HAP-1 (cell line): ENCODE measurements around the gene RABEP2.

ENCODE experiments used
- DNase-seq, 2 experiments: peaks; one replicate each; pipeline ENCODE4 v3.0.0-alpha.2; 2016 to 2020; ENCODE audit warnings: low spot score in 2 of 2
- H3K27me3 ChIP-seq: fragments of 250-450 bp; sonication (Bioruptor Pico); 2 replicates; pipeline ENCODE4 v1.5.1; 2020; ENCODE audit warnings: low read depth, mild to moderate bottlenecking, moderate library complexity
- H3K36me3 ChIP-seq: fragments of 250-450 bp; sonication (Bioruptor Pico); replicated peaks from 2 replicates; pipeline ENCODE4 v1.5.1; 2020; ENCODE audit warnings: mild to moderate bottlenecking
- H3K4me1 ChIP-seq: fragments of 250-450 bp; sonication (Bioruptor Pico); 2 replicates; pipeline ENCODE4 v1.5.1; 2020; ENCODE audit warnings: mild to moderate bottlenecking
- H3K4me3 ChIP-seq: fragments of 250-450 bp; sonication (Bioruptor Pico); 2 replicates; pipeline ENCODE4 v1.5.1; 2020; ENCODE audit warnings: mild to moderate bottlenecking, moderate library complexity
- H3K9me3 ChIP-seq: fragments of 250-450 bp; sonication (Bioruptor Pico); 2 replicates; pipeline ENCODE4 v1.5.1; 2020; ENCODE audit warnings: mild to moderate bottlenecking, moderate library complexity
- in situ Hi-C: fragments of 300-500 bp; cut with MboI; formaldehyde crosslinking; loops from 3 replicates; pipeline ENCODE4 v1.14.3; 2020; ENCODE audit warnings: low sequenced_read_pairs, inconsistent platforms, mixed read lengths

Gene RABEP2

DNA sequence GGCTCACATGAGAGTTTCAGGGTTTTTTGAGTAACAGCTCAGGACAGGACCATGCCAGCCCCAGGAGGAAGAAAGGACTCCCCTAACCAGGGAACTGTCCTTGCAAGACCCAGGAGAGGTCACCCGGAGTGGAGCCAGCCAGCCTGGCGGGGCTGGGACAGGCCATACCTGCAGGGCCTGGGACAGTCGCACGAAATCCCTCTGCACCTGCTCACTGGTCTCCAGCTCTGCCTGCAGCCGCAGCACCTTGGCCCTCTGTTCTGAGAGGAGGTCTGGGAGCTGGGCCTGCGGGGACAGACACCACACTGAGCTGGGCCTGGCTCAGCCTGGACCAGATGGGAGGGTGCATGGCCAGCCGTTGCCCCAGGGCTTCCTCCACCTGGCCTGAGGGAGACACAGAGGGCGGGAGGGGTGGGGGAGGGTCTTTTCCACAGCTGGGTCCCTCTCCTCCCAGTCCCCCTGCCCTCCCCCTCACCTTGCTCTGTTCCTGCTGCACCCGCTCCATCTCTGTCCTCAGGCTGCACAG is 19.7 kb downstream of the RABEP2 start:
- no peaks in the 10 kb centered on the region for H3K27me3 ChIP-seq
- H3K36me3 ChIP-seq: no peaks in the 10 kb centered on the region
- H3K4me3 ChIP-seq: no peak overlapping the region
- in situ Hi-C loops: no loop called here
- no peaks in the 10 kb centered on the region for H3K9me3 ChIP-seq
- no peaks in the 10 kb centered on the region for H3K4me1 ChIP-seq
- no peak for DNase-seq

DNA sequence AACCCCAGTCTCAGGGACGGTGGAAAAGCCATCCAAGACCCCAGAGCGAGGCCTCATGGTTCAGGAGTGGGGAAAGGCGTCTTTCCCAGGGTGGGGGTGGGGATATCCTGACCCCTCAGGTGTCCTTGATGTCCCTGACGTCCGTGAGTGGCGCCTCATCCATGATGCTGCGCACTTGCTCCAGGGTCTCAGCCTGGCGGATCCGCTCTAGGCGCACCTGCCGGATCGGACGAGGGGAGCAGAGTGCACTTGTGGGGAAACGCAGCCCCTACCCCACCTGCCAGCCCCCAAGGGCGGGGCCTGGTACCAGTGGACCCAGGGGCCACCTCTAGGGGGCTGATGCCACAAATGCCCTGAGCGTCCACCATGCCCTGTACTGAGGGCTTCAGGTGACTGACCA is 20.2 kb downstream of the RABEP2 start:
- Histone ChIP-seq H3K27me3 (no peaks in the 10 kb centered on the region), H3K4me1 (no peaks in the 10 kb centered on the region), H3K36me3 (no peaks in the 10 kb centered on the region), H3K9me3 (no peaks in the 10 kb centered on the region), H3K4me3 (no peak overlapping the region)
- no peak for DNase-seq
- in situ Hi-C loops: no loop called here

DNA sequence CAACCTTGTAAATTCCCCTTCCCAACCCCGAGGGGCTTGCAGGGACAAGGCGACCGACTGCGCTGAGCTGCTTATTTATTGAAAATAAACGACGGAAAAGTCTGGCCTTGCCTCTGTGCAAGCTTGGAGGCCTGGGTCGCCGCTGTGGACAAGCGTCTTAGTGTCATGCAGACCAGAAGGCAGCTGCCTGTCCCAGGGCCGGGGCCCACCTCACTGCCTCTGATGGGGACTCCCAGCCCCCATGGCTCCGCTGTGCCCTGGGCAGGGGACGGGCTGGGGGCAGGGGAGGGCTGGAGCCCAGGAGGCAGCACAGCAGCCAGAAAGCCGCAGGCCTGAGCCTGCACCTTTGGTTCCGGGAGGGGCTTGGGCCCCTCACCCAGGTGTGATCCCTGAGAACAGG is 20.7 kb downstream of the RABEP2 start:
- H3K4me3 ChIP-seq: no peak overlapping the region
- no peaks in the 10 kb centered on the region for H3K9me3 ChIP-seq
- H3K27me3 ChIP-seq: no peaks in the 10 kb centered on the region
- H3K36me3 ChIP-seq: no peaks in the 10 kb centered on the region
- no peaks in the 10 kb centered on the region for H3K4me1 ChIP-seq
- no peak for DNase-seq
- in situ Hi-C loops: no loop called here

DNA sequence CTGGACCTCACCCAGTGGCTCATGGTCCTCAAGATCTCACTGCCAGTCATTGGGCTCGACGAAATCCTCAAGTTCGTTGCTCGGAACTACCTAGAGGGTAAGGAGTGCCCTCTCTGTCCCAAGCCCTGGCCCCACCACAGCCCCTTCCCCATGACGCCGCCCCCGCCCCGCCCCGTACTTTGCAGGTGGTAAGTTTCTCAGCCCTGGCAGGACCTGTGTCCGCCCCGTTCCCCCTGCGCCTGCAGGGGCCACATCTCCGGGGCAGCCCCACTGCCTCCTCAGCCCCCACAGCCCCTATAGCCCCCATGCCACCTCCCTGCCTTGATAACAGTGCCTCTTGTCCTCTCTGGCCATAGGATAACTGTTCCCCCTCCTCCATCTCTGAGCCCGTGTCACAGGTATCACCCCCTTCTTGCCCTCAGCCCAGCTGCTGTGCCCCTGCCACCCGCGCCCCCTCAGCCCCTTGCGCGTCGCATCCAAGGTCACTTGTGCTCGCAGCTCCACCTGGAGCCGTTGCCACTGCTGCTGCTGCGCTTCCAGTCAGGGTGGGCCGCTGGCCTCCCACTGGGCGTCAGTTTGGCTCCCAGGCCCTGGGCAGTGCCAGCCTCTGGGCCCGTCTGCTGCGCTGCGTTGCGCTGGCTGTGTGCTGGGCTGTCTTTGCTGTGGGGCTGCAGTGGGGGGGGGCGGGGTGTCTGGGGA is 21.5 kb downstream of the RABEP2 start:
- H3K4me3 ChIP-seq: no peak overlapping the region
- no peak for DNase-seq
- no peaks in the 10 kb centered on the region for H3K27me3 ChIP-seq
- H3K9me3 ChIP-seq: no peaks in the 10 kb centered on the region
- H3K36me3 ChIP-seq: no peaks in the 10 kb centered on the region
- in situ Hi-C loops: no loop called here
- H3K4me1 ChIP-seq: no peaks in the 10 kb centered on the region

DNA sequence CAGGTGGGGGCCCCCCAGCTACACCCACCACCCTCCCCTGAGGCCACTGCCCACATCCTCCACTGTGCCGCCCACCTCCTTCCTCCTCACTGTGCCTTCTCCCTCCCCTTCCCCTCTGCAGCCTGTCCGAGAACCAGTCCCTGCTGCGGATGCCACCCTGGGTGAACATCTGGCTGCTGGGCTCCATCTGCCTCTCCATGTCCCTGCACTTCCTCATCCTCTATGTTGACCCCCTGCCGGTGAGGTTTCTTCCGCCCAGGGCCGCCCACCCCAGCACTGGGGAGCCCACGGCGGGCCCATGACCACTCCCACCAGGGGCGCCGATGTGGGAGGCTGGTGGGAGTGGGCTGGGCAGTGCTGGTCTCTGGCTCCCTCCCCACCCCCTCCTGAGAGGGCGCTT is 22.1 kb downstream of the RABEP2 start:
- H3K4me1 ChIP-seq: no peaks in the 10 kb centered on the region
- no peak for DNase-seq
- H3K36me3 ChIP-seq: no peaks in the 10 kb centered on the region
- H3K4me3 ChIP-seq: no peak overlapping the region
- no peaks in the 10 kb centered on the region for H3K27me3 ChIP-seq
- H3K9me3 ChIP-seq: no peaks in the 10 kb centered on the region
- in situ Hi-C loops: no loop called here

DNA sequence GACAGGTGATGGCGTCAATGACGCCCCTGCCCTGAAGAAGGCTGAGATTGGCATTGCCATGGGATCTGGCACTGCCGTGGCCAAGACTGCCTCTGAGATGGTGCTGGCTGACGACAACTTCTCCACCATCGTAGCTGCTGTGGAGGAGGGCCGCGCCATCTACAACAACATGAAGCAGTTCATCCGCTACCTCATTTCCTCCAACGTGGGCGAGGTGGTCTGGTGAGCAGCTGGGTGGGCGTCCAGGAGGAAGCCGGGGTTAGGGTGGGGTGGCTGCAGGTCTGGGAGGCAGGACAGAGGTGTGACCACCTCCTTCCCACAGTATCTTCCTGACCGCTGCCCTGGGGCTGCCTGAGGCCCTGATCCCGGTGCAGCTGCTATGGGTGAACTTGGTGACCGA is 23.2 kb downstream of the RABEP2 start:
- no peaks in the 10 kb centered on the region for H3K27me3 ChIP-seq
- H3K36me3 ChIP-seq: no peaks in the 10 kb centered on the region
- H3K9me3 ChIP-seq: no peaks in the 10 kb centered on the region
- no peak overlapping the region for H3K4me3 ChIP-seq
- DNase-seq: no peak
- in situ Hi-C loops: no loop called here
- no peaks in the 10 kb centered on the region for H3K4me1 ChIP-seq

DNA sequence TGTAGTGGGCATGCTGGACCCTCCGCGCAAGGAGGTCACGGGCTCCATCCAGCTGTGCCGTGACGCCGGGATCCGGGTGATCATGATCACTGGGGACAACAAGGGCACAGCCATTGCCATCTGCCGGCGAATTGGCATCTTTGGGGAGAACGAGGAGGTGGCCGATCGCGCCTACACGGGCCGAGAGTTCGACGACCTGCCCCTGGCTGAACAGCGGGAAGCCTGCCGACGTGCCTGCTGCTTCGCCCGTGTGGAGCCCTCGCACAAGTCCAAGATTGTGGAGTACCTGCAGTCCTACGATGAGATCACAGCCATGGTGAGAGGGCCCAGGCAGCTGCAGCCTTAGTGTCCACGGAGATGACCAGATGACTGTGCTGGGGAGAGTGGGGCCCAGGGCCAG is 24.4 kb downstream of the RABEP2 start:
- Histone ChIP-seq H3K27me3 (no peaks in the 10 kb centered on the region), H3K36me3 (no peaks in the 10 kb centered on the region), H3K9me3 (no peaks in the 10 kb centered on the region), H3K4me1 (no peaks in the 10 kb centered on the region), H3K4me3 (no peak overlapping the region)
- DNase-seq: no peak
- in situ Hi-C loops: no loop called here

DNA sequence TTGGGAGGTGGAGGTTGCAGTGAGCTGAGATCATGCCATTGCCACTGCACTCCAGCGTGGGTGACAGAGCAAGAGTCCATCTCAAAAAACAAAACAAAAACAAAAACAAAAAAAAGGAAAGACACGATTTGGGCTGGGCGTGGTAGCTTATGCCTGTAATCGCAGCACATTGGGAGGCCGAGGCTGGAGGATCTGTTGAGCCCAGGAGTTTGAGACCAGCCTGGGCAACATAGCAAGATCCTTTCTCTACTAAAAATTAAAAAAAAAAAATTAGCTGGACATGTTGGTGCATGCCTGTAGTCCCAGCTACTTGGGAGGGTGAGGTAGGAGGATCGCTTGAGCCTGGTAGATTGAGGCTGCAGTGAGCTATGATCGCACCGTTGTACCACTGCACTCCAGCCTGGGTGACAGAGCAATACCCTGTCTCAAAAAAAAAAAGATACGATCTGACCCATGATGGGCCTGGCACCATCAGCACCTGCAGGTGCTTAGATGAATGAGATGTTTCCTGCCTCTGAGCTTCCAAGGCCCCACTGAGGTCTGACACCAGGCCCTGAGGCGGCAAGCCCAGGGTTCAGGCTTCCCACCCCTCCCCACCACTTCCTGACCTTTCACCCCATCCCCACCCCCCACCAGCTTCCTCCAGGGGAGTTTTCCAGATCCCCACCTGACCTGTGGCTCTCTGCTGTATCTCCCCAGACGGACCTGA is 25.0 kb downstream of the RABEP2 start:
- no peaks in the 10 kb centered on the region for H3K36me3 ChIP-seq
- no peak for DNase-seq
- in situ Hi-C loops: no loop called here
- no peaks in the 10 kb centered on the region for H3K9me3 ChIP-seq
- no peak overlapping the region for H3K4me3 ChIP-seq
- no peaks in the 10 kb centered on the region for H3K4me1 ChIP-seq
- no peaks in the 10 kb centered on the region for H3K27me3 ChIP-seq

DNA sequence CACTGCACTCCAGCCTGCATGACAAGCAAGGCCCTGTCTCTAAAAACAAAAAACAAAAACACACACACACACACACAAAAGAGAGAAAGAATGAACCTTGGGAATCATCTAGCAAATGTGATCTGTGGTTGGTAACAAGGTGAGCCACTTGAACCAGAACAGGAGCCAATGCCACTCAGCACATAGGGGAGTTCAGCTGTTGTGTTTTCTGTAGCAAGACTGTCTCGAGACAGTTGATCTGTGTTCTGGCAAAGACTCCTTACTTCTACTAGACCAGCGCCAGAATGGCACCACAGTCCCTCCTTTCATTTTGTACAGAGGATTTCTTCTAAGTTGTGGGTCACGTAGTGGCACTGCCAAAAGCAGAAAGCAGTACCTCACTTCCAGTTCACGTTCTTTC is 26.1 kb downstream of the RABEP2 start:
- Histone ChIP-seq H3K4me3 (no peak overlapping the region), H3K36me3 (no peaks in the 10 kb centered on the region), H3K27me3 (no peaks in the 10 kb centered on the region), H3K4me1 (no peaks in the 10 kb centered on the region), H3K9me3 (no peaks in the 10 kb centered on the region)
- no peak for DNase-seq
- in situ Hi-C loops: no loop called here

DNA sequence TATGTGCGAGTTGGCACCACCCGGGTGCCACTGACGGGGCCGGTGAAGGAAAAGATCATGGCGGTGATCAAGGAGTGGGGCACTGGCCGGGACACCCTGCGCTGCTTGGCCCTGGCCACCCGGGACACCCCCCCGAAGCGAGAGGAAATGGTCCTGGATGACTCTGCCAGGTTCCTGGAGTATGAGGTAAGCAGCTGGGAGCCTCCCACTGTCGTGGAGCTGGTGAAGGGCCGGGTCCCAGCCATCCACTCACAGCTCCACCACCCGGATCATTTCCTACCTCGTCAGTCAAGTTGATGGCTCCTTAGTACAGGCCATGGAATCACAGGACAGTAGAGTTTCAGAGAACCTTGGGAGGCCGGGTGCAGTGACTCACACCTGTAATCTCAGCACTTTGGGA is 26.8 kb downstream of the RABEP2 start:
- no peaks in the 10 kb centered on the region for H3K4me1 ChIP-seq
- H3K4me3 ChIP-seq: no peak overlapping the region
- H3K27me3 ChIP-seq: no peaks in the 10 kb centered on the region
- in situ Hi-C loops: no loop called here
- no peaks in the 10 kb centered on the region for H3K36me3 ChIP-seq
- no peak for DNase-seq
- no peaks in the 10 kb centered on the region for H3K9me3 ChIP-seq

DNA sequence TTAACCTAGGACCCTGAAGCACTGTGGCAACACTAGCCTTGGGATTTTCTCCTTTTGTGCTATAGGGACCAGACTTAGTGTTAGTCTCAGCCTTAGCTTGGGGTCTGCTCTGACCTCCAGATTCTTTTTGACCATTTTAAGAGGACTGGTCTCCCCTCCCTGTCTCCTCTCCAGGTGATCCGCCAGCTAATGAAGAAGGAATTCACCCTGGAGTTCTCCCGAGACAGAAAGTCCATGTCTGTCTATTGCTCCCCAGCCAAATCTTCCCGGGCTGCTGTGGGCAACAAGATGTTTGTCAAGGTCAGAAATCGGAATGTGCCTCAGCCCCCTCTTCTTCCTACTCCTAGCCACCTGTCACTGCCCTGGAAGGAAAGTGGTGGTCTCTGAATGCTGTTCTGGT is 27.2 kb downstream of the RABEP2 start:
- no peak for DNase-seq
- H3K27me3 ChIP-seq: no peaks in the 10 kb centered on the region

DNA sequence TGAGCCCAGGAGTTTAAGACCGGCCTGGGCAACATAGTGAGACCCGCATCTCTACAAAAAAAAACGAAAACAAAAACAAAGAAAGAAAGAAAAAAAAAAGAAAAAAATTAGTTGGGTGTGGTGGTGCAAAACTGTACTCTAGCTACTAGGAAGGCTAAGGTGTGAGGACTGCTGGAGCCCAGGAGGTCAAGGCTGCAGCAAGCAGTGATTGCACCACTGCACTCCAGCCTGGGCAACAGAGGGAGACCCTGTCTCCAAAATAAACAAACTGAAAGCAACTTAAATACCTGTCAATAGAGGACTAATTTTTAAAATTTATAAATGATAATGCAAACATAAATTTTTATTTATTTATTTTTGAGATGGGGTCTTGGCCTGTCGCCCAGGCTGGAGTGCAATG is 29.4 kb downstream of the RABEP2 start:
- no peaks in the 10 kb centered on the region for H3K27me3 ChIP-seq
- no peaks in the 10 kb centered on the region for H3K4me1 ChIP-seq
- in situ Hi-C loops: no loop called here
- H3K36me3 ChIP-seq: no peaks in the 10 kb centered on the region
- no peaks in the 10 kb centered on the region for H3K9me3 ChIP-seq
- H3K4me3 ChIP-seq: no peak overlapping the region
- DNase-seq: no peak

More for the DNA sequence above, 27.2 kb downstream of the RABEP2 start:
- H3K4me1 ChIP-seq: no peaks in the 10 kb centered on the region
- in situ Hi-C loops: no loop called here
- H3K9me3 ChIP-seq: no peaks in the 10 kb centered on the region
- no peaks in the 10 kb centered on the region for H3K36me3 ChIP-seq
- H3K4me3 ChIP-seq: no peak overlapping the region

DNA sequence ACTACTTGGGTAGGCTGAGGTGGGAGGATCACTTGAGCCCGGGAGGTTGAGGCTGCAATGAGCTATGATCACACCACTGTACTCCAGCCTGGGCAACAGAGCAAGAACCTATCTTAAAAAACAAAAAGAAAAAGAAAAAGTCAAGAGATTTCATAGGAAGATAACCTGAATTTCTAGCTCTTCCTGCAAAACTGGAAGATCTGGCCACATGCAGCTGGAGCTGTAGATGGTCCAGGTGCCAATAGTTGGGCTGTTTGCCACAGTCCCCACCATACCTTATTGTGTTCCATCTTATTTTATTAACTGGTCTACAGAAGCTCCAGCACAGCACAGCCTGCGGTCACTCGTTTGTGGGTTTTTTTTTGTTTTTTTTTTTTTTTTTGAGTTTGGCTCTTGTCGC is 31.7 kb downstream of the RABEP2 start:
- in situ Hi-C loops: no loop called here
- DNase-seq: no peak
- Histone ChIP-seq H3K27me3 (no peaks in the 10 kb centered on the region), H3K4me1 (no peaks in the 10 kb centered on the region), H3K9me3 (no peaks in the 10 kb centered on the region), H3K36me3 (no peaks in the 10 kb centered on the region), H3K4me3 (no peak overlapping the region)

DNA sequence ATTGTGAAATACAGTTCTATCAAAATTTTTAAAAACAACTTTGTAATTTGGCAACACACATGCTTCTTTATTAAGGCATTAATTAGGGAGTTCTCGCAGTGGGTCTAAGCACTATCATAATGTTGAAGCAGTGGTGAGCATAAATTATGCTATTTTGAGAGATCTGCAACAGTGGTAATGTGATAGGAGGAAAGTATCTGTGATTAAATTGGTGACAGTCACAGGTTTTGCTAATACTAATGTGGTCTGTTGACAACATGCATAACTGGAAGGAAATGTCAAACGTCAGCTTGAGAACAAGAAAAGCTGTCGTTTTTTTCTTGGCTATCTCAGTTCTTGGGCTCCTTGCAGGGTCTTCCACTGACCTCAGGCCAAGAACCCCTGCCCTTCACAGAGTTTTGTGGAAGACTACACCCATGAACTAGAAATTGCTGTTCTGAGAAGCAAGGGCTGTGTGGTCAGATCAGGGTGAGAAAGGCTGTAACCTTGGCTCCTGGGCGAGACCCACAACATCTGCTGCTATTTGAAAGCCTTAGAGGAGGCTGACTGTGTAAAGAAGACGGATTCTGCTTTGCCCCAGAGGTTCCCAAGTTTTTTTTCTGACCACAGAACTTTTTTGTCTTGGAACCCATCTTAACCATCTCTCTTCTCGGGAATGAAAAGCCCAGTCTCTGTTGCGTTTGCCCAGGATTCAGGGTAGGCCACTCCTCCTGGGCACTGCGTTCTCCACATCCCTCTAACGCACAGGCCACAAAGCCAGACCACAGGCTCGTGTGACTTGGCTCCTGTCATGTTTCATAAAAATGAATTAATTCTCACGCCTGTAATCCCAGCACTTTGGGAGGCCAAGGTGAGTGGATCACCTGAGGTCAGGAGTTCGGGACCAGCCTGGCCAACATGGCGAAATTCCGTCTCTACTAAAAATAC is 32.8 kb downstream of the RABEP2 start:
- no peak for DNase-seq
- H3K27me3 ChIP-seq: no peaks in the 10 kb centered on the region
- in situ Hi-C loops: no loop called here

More for the DNA sequence above, 32.8 kb downstream of the RABEP2 start:
- Histone ChIP-seq H3K4me3 (no peak overlapping the region), H3K36me3 (no peaks in the 10 kb centered on the region), H3K4me1 (no peaks in the 10 kb centered on the region), H3K9me3 (no peaks in the 10 kb centered on the region)
